ENCODE data around the gene AOPEP.

The AOPEP gene

DNA sequence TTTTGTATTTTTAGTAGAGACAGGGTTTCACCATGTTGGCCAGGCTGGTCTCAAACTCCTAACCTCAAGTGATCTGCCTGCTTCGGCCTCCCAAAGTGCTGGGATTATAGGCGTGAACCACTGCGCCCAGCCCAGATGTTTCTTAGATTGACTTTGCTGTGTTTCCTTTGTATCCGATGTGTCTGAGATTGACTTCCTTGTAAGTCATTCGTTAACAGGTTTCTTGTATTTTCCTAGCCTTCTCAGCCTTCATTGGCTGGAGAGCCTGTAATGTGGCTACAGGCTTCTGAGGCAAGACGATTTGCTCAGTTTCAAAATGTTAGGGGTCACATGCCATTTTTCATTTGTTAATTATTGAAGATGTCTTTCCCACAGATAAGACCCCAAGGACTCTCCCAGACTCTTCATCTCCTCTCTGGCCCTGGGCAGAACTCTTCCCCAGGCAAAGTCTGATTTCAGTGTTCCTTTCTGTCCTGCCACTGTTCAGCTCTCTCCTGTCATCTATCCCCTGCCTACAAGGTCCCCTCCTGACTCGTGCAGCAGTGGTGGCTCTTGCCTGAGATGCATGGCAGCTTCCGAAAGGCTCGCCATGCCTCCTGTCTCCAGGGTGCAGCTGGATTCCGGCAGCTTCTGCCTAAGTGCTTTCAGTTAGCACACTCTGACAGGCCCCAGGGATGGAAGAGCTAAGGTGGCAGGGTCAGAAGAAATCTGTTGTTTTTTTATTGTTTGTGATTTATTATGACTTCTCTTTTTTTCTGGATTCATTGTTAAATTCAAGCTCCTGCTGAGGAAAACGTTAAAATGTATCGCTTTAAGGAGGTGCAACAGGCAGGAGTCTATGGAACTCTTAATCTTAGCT lies 206.4 kb downstream of the AOPEP start:
- no peak for DNase-seq
- 90% methylated on average over 12 of the region's 12 CpGs for WGBS (ENCODE audit: insufficient coverage)
- ChIA-PET CTCF (no interaction called here), POLR2A (no interaction called here)
- Histone ChIP-seq H3K27me3 (replicated peaks in 2 of 5; ENCODE audit: control insufficient read depth in 4 of 5, insufficient read depth in 5 of 5, low read length in 4 of 5) (no peaks in the 10 kb centered on the region), H3K4me1 (ENCODE audit: control extremely low read depth in 1 of 4, control insufficient read depth in 4 of 4, insufficient read depth in 4 of 4, low read length in 3 of 4) (no peaks in the 10 kb centered on the region), H3K36me3 (ENCODE audit: control insufficient read depth in 4 of 4, insufficient read depth in 4 of 4, low read length in 3 of 4) (peaks cover 0 to 4% (median 1%) of the 10 kb centered on the region in 4 experiments), H3K27ac (ENCODE audit: insufficient read depth in 1 of 2, low read depth in 1 of 2, low read length in 2 of 2, poor library complexity in 1 of 2, severe bottlenecking in 2 of 2) (no peak overlapping the region), H3K4me3 (ENCODE audit: control insufficient read depth in 1 of 7, extremely low read depth in 1 of 7, insufficient read depth in 4 of 7, low read depth in 2 of 7, low read length in 6 of 7) (no peak overlapping the region), H3K9me3 (ENCODE audit: control extremely low read depth in 1 of 5, control insufficient read depth in 4 of 5, insufficient read depth in 2 of 5, low read depth in 1 of 5, low read length in 4 of 5) (no peaks in the 10 kb centered on the region)

DNA sequence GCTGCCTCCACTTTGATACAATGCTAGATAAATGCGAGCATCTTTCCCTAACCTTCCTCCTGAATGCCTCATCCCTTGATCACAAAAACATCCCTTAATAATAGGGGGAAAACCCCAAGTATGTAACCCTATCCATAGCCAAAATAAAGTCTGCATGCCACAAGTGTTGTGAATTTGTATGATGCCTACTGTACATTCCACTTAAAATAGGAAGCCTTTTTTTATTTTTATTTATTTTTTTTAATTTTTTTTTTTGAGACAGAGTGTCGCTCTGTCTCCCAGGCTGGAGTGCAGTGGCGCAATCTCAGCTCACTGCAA lies 207.0 kb downstream of the AOPEP start:
- WGBS (ENCODE audit: insufficient coverage), result 100% methylated on average over 3 of the region's 3 CpGs
- ChIA-PET CTCF (no interaction called here), POLR2A (no interaction called here)
- H3K4me1 ChIP-seq (ENCODE audit: control extremely low read depth in 1 of 4, control insufficient read depth in 4 of 4, insufficient read depth in 4 of 4, low read length in 3 of 4), result no peaks in the 10 kb centered on the region
- H3K9me3 ChIP-seq (ENCODE audit: control extremely low read depth in 1 of 5, control insufficient read depth in 4 of 5, insufficient read depth in 2 of 5, low read depth in 1 of 5, low read length in 4 of 5), result no peaks in the 10 kb centered on the region
- no peak overlapping the region for H3K4me3 ChIP-seq (ENCODE audit: control insufficient read depth in 1 of 7, extremely low read depth in 1 of 7, insufficient read depth in 4 of 7, low read depth in 2 of 7, low read length in 6 of 7)
- H3K36me3 ChIP-seq (ENCODE audit: control insufficient read depth in 4 of 4, insufficient read depth in 4 of 4, low read length in 3 of 4), result peaks cover 0 to 2% (median 0%) of the 10 kb centered on the region in 4 experiments
- no peak for DNase-seq
- H3K27ac ChIP-seq (ENCODE audit: insufficient read depth in 1 of 2, low read depth in 1 of 2, low read length in 2 of 2, poor library complexity in 1 of 2, severe bottlenecking in 2 of 2), result no peak overlapping the region
- no peaks in the 10 kb centered on the region for H3K27me3 ChIP-seq (replicated peaks in 2 of 5; ENCODE audit: control insufficient read depth in 4 of 5, insufficient read depth in 5 of 5, low read length in 4 of 5)

DNA sequence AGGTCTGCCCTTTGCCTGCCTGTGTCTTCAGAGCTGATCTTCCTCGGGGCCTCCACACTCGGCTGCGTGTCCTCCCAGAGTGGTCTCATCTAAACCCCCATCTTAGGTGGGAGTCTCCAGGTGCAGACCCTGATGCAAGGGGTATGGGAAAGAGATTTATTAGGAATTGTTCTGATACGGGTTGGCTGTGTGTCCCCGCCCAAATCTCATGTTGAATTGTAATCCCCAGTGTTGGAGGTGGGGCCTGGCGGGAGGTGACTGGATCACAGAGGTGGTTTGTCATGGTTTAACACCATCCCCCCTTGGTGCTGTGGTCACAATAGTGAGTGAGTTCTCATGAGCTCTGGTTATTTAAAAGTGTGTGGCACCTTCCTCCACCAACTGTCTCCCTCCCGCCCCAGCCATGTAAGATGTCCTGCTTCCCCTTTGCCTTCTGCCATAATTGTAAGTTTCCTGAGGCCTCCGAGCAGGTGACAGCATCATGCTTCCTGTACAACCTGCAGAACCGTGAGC lies 208.4 kb downstream of the AOPEP start:
- Histone ChIP-seq H3K36me3 (ENCODE audit: control insufficient read depth in 4 of 4, insufficient read depth in 4 of 4, low read length in 3 of 4) (peaks cover 0 to 2% (median 0%) of the 10 kb centered on the region in 4 experiments), H3K27ac (ENCODE audit: insufficient read depth in 1 of 2, low read depth in 1 of 2, low read length in 2 of 2, poor library complexity in 1 of 2, severe bottlenecking in 2 of 2) (no peak overlapping the region), H3K9me3 (ENCODE audit: control extremely low read depth in 1 of 5, control insufficient read depth in 4 of 5, insufficient read depth in 2 of 5, low read depth in 1 of 5, low read length in 4 of 5) (no peaks in the 10 kb centered on the region), H3K4me1 (ENCODE audit: control extremely low read depth in 1 of 4, control insufficient read depth in 4 of 4, insufficient read depth in 4 of 4, low read length in 3 of 4) (no peaks in the 10 kb centered on the region), H3K4me3 (ENCODE audit: control insufficient read depth in 1 of 7, extremely low read depth in 1 of 7, insufficient read depth in 4 of 7, low read depth in 2 of 7, low read length in 6 of 7) (no peak overlapping the region), H3K27me3 (replicated peaks in 2 of 5; ENCODE audit: control insufficient read depth in 4 of 5, insufficient read depth in 5 of 5, low read length in 4 of 5) (no peaks in the 10 kb centered on the region)
- WGBS (ENCODE audit: insufficient coverage), result 83% methylated on average over 5 of the region's 9 CpGs
- CTCF ChIA-PET, result interaction anchor here (1.4 kb wide), 1 partner anchor 18 kb away, joined by 3 read pairs; no protein-coding TSS in a partner anchor
- DNase-seq, result peak in 2 of 3 donors; percentile 3 to 15
- POLR2A ChIA-PET, result no interaction called here

DNA sequence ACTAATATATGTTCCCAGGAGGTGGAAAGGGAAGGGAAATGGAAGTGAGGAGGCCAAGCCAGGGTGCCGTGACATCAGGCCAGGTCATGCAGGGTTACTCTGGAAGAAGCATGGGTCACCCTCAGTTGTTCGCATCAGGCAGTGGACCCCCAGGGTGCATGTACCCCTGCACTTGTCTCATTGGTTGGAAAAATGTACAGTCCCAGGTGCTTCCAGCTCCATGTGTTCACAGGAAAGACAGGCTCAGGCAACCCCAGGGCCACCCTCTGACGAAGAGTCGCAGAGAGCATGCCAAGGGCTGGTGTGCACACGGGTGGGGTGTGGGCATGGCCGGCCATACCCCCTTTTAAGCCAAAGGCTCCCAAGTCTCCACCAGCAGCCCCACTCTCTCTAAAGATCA lies 208.9 kb downstream of the AOPEP start:
- POLR2A ChIA-PET, result no interaction called here
- CTCF ChIA-PET, result interaction anchor here (1.4 kb wide), 1 partner anchor 18 kb away, joined by 3 read pairs; no protein-coding TSS in a partner anchor
- Histone ChIP-seq H3K4me3 (ENCODE audit: control insufficient read depth in 1 of 7, extremely low read depth in 1 of 7, insufficient read depth in 4 of 7, low read depth in 2 of 7, low read length in 6 of 7) (no peak overlapping the region), H3K27me3 (replicated peaks in 2 of 5; ENCODE audit: control insufficient read depth in 4 of 5, insufficient read depth in 5 of 5, low read length in 4 of 5) (no peaks in the 10 kb centered on the region), H3K36me3 (ENCODE audit: control insufficient read depth in 4 of 4, insufficient read depth in 4 of 4, low read length in 3 of 4) (peaks cover 0 to 2% (median 0%) of the 10 kb centered on the region in 4 experiments), H3K9me3 (ENCODE audit: control extremely low read depth in 1 of 5, control insufficient read depth in 4 of 5, insufficient read depth in 2 of 5, low read depth in 1 of 5, low read length in 4 of 5) (no peaks in the 10 kb centered on the region), H3K27ac (ENCODE audit: insufficient read depth in 1 of 2, low read depth in 1 of 2, low read length in 2 of 2, poor library complexity in 1 of 2, severe bottlenecking in 2 of 2) (no peak overlapping the region), H3K4me1 (ENCODE audit: control extremely low read depth in 1 of 4, control insufficient read depth in 4 of 4, insufficient read depth in 4 of 4, low read length in 3 of 4) (no peaks in the 10 kb centered on the region)
- no peak for DNase-seq
- WGBS (ENCODE audit: insufficient coverage), result 94% methylated on average over 6 of the region's 6 CpGs

DNA sequence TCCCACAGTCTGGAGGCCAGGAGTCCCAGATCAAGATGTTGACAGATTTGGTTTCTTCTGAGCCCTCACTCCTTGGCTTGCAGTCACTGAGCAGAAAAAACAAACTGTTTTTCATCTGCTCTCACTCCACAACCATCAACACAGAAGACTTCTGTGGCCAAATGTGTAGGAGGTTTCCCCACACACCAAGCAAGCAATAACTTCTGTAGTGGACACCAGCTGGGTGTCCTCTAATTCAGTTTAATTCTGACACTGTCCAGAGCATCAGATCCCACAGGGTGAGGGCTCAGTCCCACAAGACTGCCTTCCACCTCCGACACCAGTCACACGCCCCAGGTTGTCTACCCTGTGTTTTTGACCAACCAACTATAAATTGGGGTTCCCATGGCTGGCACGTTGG lies 209.9 kb downstream of the AOPEP start:
- no peaks in the 10 kb centered on the region for H3K9me3 ChIP-seq (ENCODE audit: control extremely low read depth in 1 of 5, control insufficient read depth in 4 of 5, insufficient read depth in 2 of 5, low read depth in 1 of 5, low read length in 4 of 5)
- CTCF ChIA-PET, result interaction anchor here (1.3 kb wide), 1 partner anchor 18 kb away, joined by 4 read pairs; no protein-coding TSS in a partner anchor
- H3K4me1 ChIP-seq (ENCODE audit: control extremely low read depth in 1 of 4, control insufficient read depth in 4 of 4, insufficient read depth in 4 of 4, low read length in 3 of 4), result no peaks in the 10 kb centered on the region
- no peak overlapping the region for H3K4me3 ChIP-seq (ENCODE audit: control insufficient read depth in 1 of 7, extremely low read depth in 1 of 7, insufficient read depth in 4 of 7, low read depth in 2 of 7, low read length in 6 of 7)
- whole genome bisulfite sequencing (ENCODE audit: insufficient coverage), result 100% methylated on average over 1 of the region's 3 CpGs
- H3K27ac ChIP-seq (ENCODE audit: insufficient read depth in 1 of 2, low read depth in 1 of 2, low read length in 2 of 2, poor library complexity in 1 of 2, severe bottlenecking in 2 of 2), result no peak overlapping the region
- POLR2A ChIA-PET, result no interaction called here
- H3K36me3 ChIP-seq (ENCODE audit: control insufficient read depth in 4 of 4, insufficient read depth in 4 of 4, low read length in 3 of 4), result peaks cover 0 to 2% (median 0%) of the 10 kb centered on the region in 4 experiments
- no peak for DNase-seq
- H3K27me3 ChIP-seq (replicated peaks in 2 of 5; ENCODE audit: control insufficient read depth in 4 of 5, insufficient read depth in 5 of 5, low read length in 4 of 5), result no peaks in the 10 kb centered on the region

DNA sequence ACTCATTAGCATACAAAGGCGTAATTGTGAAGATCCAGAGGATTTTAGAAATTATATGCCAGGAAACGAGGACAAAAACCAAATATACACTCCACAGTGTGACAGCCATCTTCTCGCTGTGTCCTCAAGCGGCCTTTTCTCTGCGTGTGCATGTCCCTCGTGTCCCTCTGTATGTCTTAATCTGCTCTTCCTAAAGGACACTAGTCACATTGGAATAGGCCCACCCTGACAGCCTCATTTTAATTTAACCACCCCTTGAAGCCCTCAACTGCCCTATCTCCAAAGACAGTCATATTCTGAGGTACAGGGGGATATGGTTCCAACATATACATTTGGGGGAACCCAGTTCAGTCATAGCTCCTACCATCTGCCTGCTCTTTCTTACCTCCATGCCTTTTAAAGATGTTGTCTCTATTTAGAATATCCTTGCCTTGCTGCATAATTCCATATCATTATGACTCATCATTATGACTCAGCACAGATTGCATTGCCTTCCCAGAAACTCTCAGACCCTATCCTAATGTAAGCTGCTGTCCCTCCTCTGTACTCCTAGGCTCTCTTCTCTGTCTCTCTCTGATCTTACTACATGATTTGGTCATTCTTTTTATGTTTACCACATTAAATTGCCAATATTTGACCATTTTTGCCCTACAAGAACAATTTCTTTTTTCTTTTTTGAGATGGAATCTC lies 210.9 kb downstream of the AOPEP start:
- ChIA-PET POLR2A (no interaction called here), CTCF (interaction anchor here (1.3 kb wide), 1 partner anchor 19 kb away, joined by 4 read pairs; no protein-coding TSS in a partner anchor)
- no peaks in the 10 kb centered on the region for H3K4me1 ChIP-seq (ENCODE audit: control extremely low read depth in 1 of 4, control insufficient read depth in 4 of 4, insufficient read depth in 4 of 4, low read length in 3 of 4)
- H3K27ac ChIP-seq (ENCODE audit: insufficient read depth in 1 of 2, low read depth in 1 of 2, low read length in 2 of 2, poor library complexity in 1 of 2, severe bottlenecking in 2 of 2), result no peak overlapping the region
- H3K4me3 ChIP-seq (ENCODE audit: control insufficient read depth in 1 of 7, extremely low read depth in 1 of 7, insufficient read depth in 4 of 7, low read depth in 2 of 7, low read length in 6 of 7), result no peak overlapping the region
- WGBS (ENCODE audit: insufficient coverage), result 100% methylated on average over 6 of the region's 6 CpGs
- H3K27me3 ChIP-seq (replicated peaks in 2 of 5; ENCODE audit: control insufficient read depth in 4 of 5, insufficient read depth in 5 of 5, low read length in 4 of 5), result no peaks in the 10 kb centered on the region
- peak in 2 of 3 donors; percentile 25 to 46 for DNase-seq
- H3K36me3 ChIP-seq (ENCODE audit: control insufficient read depth in 4 of 4, insufficient read depth in 4 of 4, low read length in 3 of 4), result peaks cover 0 to 2% (median 0%) of the 10 kb centered on the region in 4 experiments
- H3K9me3 ChIP-seq (ENCODE audit: control extremely low read depth in 1 of 5, control insufficient read depth in 4 of 5, insufficient read depth in 2 of 5, low read depth in 1 of 5, low read length in 4 of 5), result no peaks in the 10 kb centered on the region

DNA sequence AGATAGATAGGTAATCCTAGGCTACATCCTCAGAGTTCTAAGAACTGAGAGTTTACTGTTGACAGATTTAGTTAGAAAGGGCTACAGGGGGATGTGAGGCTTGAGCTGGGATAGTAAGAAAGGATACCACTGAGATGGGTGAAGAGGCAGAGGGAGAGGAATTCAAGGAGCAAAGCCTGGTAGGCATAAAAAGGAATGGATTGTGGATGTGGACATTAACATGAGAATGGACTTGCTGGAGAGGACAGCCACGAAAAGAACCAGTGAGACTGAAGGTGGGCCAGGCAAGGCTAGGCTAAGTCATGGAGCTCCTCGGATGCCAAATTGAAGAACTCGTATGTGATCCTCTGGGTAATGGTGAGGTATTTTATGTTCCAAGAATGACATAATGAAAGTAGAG lies 211.9 kb downstream of the AOPEP start:
- ChIA-PET POLR2A (no interaction called here), CTCF (no interaction called here)

More for the DNA sequence above, 211.9 kb downstream of the AOPEP start:
- no peak overlapping the region for H3K4me3 ChIP-seq (ENCODE audit: control insufficient read depth in 1 of 7, extremely low read depth in 1 of 7, insufficient read depth in 4 of 7, low read depth in 2 of 7, low read length in 6 of 7)
- H3K27ac ChIP-seq (ENCODE audit: insufficient read depth in 1 of 2, low read depth in 1 of 2, low read length in 2 of 2, poor library complexity in 1 of 2, severe bottlenecking in 2 of 2), result no peak overlapping the region
- no peaks in the 10 kb centered on the region for H3K9me3 ChIP-seq (ENCODE audit: control extremely low read depth in 1 of 5, control insufficient read depth in 4 of 5, insufficient read depth in 2 of 5, low read depth in 1 of 5, low read length in 4 of 5)
- H3K36me3 ChIP-seq (ENCODE audit: control insufficient read depth in 4 of 4, insufficient read depth in 4 of 4, low read length in 3 of 4), result peaks cover 0 to 2% (median 0%) of the 10 kb centered on the region in 4 experiments
- DNase-seq, result no peak
- no peaks in the 10 kb centered on the region for H3K4me1 ChIP-seq (ENCODE audit: control extremely low read depth in 1 of 4, control insufficient read depth in 4 of 4, insufficient read depth in 4 of 4, low read length in 3 of 4)
- WGBS (ENCODE audit: insufficient coverage), result 97% methylated on average over 3 of the region's 3 CpGs
- H3K27me3 ChIP-seq (replicated peaks in 2 of 5; ENCODE audit: control insufficient read depth in 4 of 5, insufficient read depth in 5 of 5, low read length in 4 of 5), result no peaks in the 10 kb centered on the region
